Body of pancreas (tissue), 4 donors: ENCODE data around the gene PSD. TPM values are rescaled to one million over a fixed set of nuclear protein-coding genes. Genes with fewer than 3 reads are reported as not detected.

Experiments
- ATAC-seq: fragments of 150-250 bp; one replicate; pipeline ENCODE4 v1.9.1; 2016
- DNase-seq, 4 donors: peaks; one replicate each; pipeline ENCODE4 v3.0.0-alpha.2; 2019
- H3K27ac ChIP-seq, 4 donors: fragments of 200-600 bp; sonication (generic); 1 replicate in 3 of 4; 2 replicates in 1 of 4; pipeline versions ENCODE4 v1.5.1 to v1.6.1; 2016 to 2019; ENCODE audit warnings: mild to moderate bottlenecking in 1 of 4, mixed read lengths in 1 of 4, moderate library complexity in 1 of 4
- H3K27me3 ChIP-seq, 2 donors: fragments of 200-600 bp; sonication (generic); one replicate each; pipeline ENCODE4 v1.6.0; 2016; ENCODE audit warnings: mild to moderate bottlenecking in 1 of 2
- H3K36me3 ChIP-seq, 2 donors: fragments of 200-600 bp; sonication (generic); replicated peaks in 1 of 2; 2 replicates each; pipeline ENCODE4 v1.5.1; 2016; ENCODE audit warnings: low read depth in 2 of 2; ENCODE audit not compliant: insufficient read depth in 1 of 2
- H3K4me1 ChIP-seq: fragments of 200-600 bp; sonication (generic); one replicate; pipeline ENCODE4 v1.6.0; 2016
- H3K4me3 ChIP-seq, 2 donors: fragments of 200-600 bp; sonication (generic); 1 replicate in 1 of 2; 2 replicates in 1 of 2; pipeline ENCODE4 v1.5.1; 2016 to 2019
- H3K9me3 ChIP-seq, 3 donors: fragments of 200-600 bp; sonication (generic); 1 replicate in 2 of 3; 2 replicates in 1 of 3; pipeline ENCODE4 v1.5.1; 2016
- CTCF ChIP-seq, 7 experiments: fragments of 450-650 bp in 4 of 7; fragments of 200-600 bp in 3 of 7; sonication (generic) in 3 of 7; IDR thresholded peaks; one replicate each; pipeline ENCODE4 v1.5.1; 2016 to 2019; ENCODE audit warnings: antibody characterized with exemption in 7 of 7
- POLR2A ChIP-seq, 3 donors: fragments of 450-650 bp; IDR thresholded peaks; one replicate each; pipeline ENCODE4 v1.6.1; 2016; ENCODE audit warnings: antibody characterized with exemption in 3 of 3, mild to moderate bottlenecking in 2 of 3
- WGBS, 2 donors: methylation state at CpG; one replicate each; pipeline ENCODE4 v1.1.5; 2017; 5-methylcytosine and 5-hydroxymethylcytosine counted together
- intact Hi-C: fragments of 100-400 bp; cut with DNase I; formaldehyde crosslinking; loops from one replicate; pipeline ENCODE4 v1.15.1; 2023
- total RNA-seq, 2 donors: library from RNA; depleted of rRNA; stranded (reverse); fragments of >200 nt; gene quantifications; one replicate each; pipeline ENCODE4 v1.1.0, GENCODE V29; 2016

Gene PSD
- total RNA-seq, 2 donors from 2014 or later = 2.6 to 5.3 TPM

- H3K4me1 ChIP-seq = peaks cover 25% of the 10 kb centered on the region
- ATAC-seq = no peak
- DNase-seq = no peak
- H3K27ac ChIP-seq = no peak overlapping the region
- intact Hi-C loops = no loop called here
- H3K4me3 ChIP-seq = no peak overlapping the region
- peaks cover 0 to 21% of the 10 kb centered on the region in 2 donors for H3K27me3 ChIP-seq
- H3K36me3 ChIP-seq = peaks cover 0 to 1% of the 10 kb centered on the region in 2 donors
- TF ChIP-seq POLR2A (IDR thresholded peaks at IDR 0.05) (no peak), CTCF (IDR thresholded peaks at IDR 0.05) (no peak)
- H3K9me3 ChIP-seq = no peaks in the 10 kb centered on the region
- 73 to 100% methylated on average over 1 to 2 of the region's 2 CpGs for WGBS, 2 donors
These were observed 11.8 kb downstream of the PSD start for GRCh38 chr10:102406815-102407214.

GRCh38 chr10:102405632-102406031 is 13.0 kb downstream of the PSD start:
- Histone ChIP-seq H3K27ac (no peak overlapping the region), H3K4me3 (no peak overlapping the region), H3K36me3 (peaks cover 0 to 7% of the 10 kb centered on the region in 2 donors), H3K27me3 (peaks cover 0 to 13% of the 10 kb centered on the region in 2 donors), H3K4me1 (peaks cover 21% of the 10 kb centered on the region), H3K9me3 (no peaks in the 10 kb centered on the region)
- WGBS, 2 donors = 69 to 71% methylated on average over 5 to 6 of the region's 6 CpGs
- intact Hi-C loops = no loop called here
- TF ChIP-seq POLR2A (IDR thresholded peaks at IDR 0.05) (no peak), CTCF (IDR thresholded peaks at IDR 0.05) (no peak)
- no peak for ATAC-seq
- no peak for DNase-seq

- Histone ChIP-seq H3K27me3 (peaks cover 0 to 8% of the 10 kb centered on the region in 2 donors), H3K36me3 (peaks cover 0 to 7% of the 10 kb centered on the region in 2 donors), H3K9me3 (no peaks in the 10 kb centered on the region), H3K27ac (no peak overlapping the region), H3K4me1 (peaks cover 16% of the 10 kb centered on the region), H3K4me3 (no peak overlapping the region)
- ATAC-seq (no peak), DNase-seq (no peak)
- TF ChIP-seq POLR2A (IDR thresholded peaks at IDR 0.05) (no peak), CTCF (IDR thresholded peaks at IDR 0.05) (no peak)
- 68 to 83% methylated on average over 8 to 19 of the region's 19 CpGs for WGBS, 2 donors
- intact Hi-C loops = no loop called here
These were observed 13.4 kb downstream of the PSD start for GRCh38 chr10:102405108-102405571.

GRCh38 chr10:102404361-102405107 is 14.1 kb downstream of the PSD start:
- peaks cover 19% of the 10 kb centered on the region for H3K4me1 ChIP-seq
- WGBS, 2 donors = 73 to 83% methylated on average over 11 to 17 of the region's 17 CpGs

More at GRCh38 chr10:102404361-102405107, 14.1 kb downstream of the PSD start:
- DNase-seq = no peak
- H3K27ac ChIP-seq = no peak overlapping the region
- intact Hi-C loops = no loop called here
- H3K9me3 ChIP-seq = no peaks in the 10 kb centered on the region
- H3K27me3 ChIP-seq = peaks cover 0 to 4% of the 10 kb centered on the region in 2 donors
- H3K36me3 ChIP-seq = peaks cover 0 to 7% of the 10 kb centered on the region in 2 donors
- no peak for ATAC-seq
- no peak overlapping the region for H3K4me3 ChIP-seq
- TF ChIP-seq CTCF (IDR thresholded peaks at IDR 0.05) (no peak), POLR2A (IDR thresholded peaks at IDR 0.05) (no peak)
